GM18505 (cell line): ENCODE data around the gene BRD1.

Experiments
- ATAC-seq: cut with Tn5 transposase; IDR thresholded peaks from one replicate; pipeline ENCODE4 v1.9.1; 2021; ENCODE audit not compliant: unreplicated experiment
- POLR2A ChIP-seq: IDR thresholded peaks from 4 replicates; pipeline ENCODE4 v1.6.1; 2011; ENCODE audit warnings: borderline replicate concordance; ENCODE audit not compliant: insufficient read depth, insufficient read length; ENCODE audit errors: extremely low read depth

The BRD1 gene

DNA sequence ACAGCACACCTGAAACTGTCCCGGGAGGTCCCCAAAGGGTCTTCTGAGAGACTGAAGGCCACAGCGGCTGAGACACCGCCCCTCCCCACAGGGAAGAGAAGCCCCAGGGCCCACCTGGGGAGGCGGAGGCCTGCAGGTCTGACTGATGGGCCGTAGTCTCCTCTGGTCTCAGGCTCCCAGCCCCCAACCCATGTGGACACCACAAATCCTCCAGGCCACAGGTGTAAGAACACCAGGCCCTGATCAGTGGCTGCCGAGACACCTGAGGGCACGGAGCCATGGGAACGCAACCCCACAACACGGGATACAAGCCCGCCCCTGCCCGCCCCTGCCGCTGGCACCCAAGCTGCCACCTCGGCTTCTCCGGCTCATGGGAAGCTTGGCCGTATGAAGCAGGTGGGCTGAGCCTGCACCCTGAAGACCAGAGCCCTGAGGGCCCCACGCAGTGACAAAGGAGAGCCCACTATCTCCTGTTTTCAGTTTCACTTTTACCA lies 46.3 kb downstream of the BRD1 start:
- no peak for ATAC-seq
- no peak for TF ChIP-seq POLR2A

- ATAC-seq: no peak
- TF ChIP-seq POLR2A: no peak
Observed at GRCh38 chr22:49780698-49781288, 46.9 kb downstream of the BRD1 start.

GRCh38 chr22:49779853-49780697 lies 47.6 kb downstream of the BRD1 start:
- ATAC-seq: no peak
- TF ChIP-seq POLR2A: no peak

- no peak for ATAC-seq
- TF ChIP-seq POLR2A: no peak
Observed at GRCh38 chr22:49779211-49779610, 48.5 kb downstream of the BRD1 start.

DNA sequence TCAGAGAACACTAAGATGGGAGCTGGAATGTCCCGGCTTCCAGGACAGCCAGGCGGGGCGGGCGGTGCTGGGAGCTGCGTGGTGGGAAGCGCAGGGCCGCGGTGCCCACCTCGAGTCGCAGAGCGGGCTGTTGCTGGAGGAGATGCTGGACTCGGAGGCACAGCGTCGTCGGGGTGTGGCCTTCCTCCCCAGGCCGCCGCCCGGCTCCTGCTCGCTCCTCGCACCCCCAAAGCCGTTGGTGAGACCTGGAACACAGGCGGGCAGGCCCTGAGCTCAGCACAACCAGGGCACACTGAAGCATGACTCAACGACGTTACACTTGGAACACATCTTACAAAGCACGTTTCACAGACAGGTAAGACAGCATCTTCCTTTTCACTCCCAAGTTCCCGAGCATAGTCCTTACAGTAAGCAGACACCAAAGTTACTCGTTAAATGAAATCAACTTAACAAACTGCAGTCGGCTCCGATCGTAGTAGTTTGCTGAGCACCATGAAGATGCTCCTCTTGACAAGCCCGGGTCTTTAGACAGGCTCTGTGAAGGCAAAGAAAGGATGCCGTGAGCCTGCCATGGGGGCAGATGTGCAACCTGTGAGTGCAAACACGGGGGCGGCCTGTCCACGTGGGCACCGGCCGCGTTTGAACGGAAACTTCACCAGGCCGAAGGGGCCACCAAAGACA lies 50.0 kb downstream of the BRD1 start:
- TF ChIP-seq POLR2A: no peak
- no peak for ATAC-seq

DNA sequence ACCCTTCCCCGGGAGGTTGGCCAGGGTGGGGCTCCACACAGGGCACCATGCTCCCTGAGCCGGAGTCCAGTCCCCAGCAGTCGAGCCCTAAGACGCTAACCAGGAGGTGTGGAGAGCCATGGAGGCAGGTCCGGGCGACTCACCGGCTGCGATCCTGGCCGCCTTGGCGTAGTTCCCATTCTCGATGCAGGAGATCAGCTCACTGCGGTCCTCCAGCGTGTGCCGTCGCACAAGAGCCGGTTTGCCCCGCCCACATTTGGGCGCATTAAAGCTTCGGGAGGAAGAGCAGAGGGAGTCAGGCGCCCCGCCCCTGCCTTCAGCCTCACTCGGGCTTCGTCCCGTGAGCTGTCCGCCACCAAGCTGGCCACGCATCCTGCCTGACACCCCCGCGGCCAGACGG lies 50.8 kb downstream of the BRD1 start:
- no peak for TF ChIP-seq POLR2A
- ATAC-seq: no peak

DNA sequence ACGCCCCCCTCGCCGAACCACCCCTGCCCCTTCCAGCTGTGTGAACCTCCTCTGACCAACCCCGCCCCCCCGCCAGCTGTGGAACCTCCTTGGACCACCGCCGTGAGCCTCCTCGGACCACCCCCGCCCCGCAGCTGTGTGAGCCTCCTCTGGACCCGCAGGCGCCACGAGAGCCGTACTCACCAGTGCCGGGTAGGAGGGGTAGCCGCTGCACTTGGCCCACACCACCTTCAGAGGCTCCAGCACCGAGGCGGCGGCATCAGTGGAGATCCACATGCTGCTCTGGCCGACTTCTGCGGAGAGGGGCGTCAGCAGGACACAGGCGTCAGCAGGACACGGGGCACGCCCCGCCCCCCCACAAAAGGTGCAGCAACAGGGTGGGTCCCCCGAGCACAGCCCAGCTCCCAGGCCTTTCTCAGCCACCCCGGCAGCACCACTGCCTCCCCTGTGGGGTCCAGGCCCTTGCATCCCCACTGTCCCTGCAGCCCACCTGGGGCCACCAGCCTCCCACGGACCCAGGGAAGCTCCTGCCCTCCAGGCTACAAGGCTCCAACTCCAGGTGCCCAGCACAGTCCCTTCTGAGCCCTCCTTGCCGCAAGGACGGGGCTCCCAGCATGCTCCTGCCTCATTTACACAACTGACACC lies 51.7 kb downstream of the BRD1 start:
- ATAC-seq: no peak

GRCh38 chr22:49775191-49775866 lies 52.3 kb downstream of the BRD1 start:
- TF ChIP-seq POLR2A: no peak
- ATAC-seq: no peak

More for the DNA sequence above, 51.7 kb downstream of the BRD1 start:
- no peak for TF ChIP-seq POLR2A

DNA sequence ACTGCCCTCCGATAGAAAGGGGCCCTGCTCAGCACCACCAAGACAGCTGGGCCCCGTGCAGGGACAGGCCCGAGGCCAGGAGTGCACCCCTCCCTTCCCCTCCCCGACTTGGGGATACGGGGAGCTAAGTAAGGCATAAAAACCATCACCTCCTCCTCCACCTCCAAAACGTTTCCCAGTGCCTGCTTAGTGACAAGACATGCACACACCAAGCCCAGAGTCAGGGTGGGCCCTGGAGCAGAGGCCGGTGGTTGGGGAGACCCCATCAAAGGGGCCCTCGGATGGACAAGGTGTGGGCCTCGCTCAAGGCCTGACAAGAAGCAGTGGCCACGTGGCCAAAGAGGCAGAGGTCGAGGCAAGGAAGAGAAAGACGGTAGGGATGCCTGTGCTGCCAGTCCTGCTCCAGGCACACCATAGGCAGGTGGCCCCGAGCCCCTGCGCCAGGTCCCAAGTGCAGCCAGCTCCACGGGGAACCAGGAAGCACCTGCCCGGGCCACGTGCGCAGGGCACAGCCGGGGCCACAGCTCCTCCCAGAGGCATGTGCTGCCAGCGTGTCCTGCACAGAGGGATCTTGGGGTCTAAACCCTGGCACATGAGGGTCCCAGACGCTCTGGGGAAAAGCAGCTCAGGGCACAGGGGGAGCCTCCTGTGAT lies 53.0 kb downstream of the BRD1 start:
- TF ChIP-seq POLR2A: no peak
- no peak for ATAC-seq

- ATAC-seq: no peak
- TF ChIP-seq POLR2A: no peak
Observed at GRCh38 chr22:49774046-49774445, 53.6 kb downstream of the BRD1 start.

GRCh38 chr22:49773531-49773930 lies 54.1 kb downstream of the BRD1 start:
- no peak for ATAC-seq
- TF ChIP-seq POLR2A: no peak

DNA sequence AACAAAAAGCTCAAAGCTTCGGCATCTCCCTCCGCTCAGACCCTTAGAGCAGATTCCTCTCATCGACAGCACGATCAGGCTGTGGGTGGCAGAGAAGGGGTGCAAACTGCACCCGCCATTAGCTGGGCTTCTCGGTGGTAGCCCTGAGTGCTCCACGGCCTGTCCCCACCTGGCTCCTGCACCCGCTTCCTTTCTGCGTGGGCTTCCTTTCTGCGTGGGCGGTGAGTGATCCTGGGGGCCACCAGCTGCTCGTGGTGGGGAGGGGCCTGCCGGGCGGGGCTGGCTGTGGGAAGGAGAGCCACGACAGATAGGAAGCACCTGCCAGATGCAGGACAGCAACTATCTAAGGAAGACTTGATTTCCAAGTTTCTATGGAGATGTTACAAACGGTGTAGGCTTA lies 55.0 kb downstream of the BRD1 start:
- no peak for ATAC-seq
- no peak for TF ChIP-seq POLR2A
